ENCODE data around the gene OR5AN1. TPM values are rescaled to one million over a fixed set of nuclear protein-coding genes. Genes with fewer than 3 reads are reported as not detected.

OR5AN1 gene
- total RNA-seq, 2 experiments from 2014 or later, result not detected

DNA sequence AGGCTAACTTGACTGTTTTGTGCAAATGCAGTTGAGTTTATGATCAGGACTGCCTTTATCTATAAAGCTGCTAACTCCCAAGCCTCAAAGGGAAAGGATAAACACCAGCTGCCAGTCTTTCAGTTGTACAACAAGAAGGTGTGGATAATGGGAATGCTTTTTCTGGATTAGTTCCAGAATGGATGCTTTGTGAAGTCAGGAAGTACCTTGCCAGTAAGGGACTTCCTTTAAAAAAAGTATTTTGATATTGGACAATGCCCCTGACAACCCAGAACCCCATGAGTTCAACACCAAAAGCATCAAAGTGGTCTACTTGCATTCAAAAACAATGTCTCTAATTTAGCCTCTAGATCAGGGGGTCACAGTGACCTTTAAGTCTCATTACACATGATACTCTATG lies 35.5 kb downstream of the OR5AN1 start:
- Mint-ChIP-seq H3K9me3 (no peaks in the 10 kb centered on the region), H3K27ac (no peak overlapping the region), H3K27me3 (ENCODE audit: low read depth) (peaks cover 13% of the 10 kb centered on the region), H3K4me3 (no peak overlapping the region), H3K4me1 (ENCODE audit: low read depth) (no peaks in the 10 kb centered on the region), H3K36me3 (ENCODE audit: low read depth) (no peaks in the 10 kb centered on the region)
- no peak for DNase-seq
- intact Hi-C loops (cut with micrococcal nuclease), result no loop called here
- CTCF ChIA-PET, result no interaction called here

DNA sequence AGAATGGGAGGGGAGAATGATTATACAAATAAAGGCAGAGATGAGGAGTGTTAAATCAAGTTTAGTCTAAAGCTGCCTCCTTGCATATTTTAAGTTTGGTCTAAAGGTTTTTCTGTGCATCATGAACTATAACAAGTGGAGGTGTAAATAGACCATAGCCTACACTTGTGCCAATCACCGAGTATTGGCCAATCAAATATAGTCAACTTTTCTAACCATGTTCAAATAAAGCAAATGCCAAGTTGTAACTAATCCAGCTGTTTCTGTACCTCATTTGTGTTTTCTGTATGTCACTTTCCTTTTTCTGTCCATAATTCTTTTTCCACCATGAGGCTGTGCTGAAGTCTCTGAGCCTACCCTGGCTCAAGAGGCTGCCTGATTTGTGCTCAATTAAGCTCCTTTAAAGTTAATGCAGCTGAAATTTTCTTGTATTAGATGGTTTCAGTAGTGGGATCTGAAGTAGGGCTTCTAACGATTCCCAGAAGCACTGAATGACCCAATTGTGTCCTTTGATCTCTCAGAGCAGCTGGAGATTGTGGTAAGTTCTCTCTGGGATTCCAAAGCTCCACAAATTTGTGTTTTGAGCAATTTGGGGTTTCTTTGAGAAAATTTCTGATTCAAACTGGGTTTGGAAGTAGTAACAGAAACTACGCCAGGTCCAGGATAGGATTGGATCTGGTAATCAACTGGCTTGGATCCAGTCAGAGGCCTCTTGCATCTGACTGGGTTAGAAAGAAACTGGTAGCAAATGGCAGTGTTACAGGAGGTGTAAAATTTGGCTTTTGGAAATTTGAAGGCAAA lies 42.0 kb downstream of the OR5AN1 start:
- DNase-seq, result no peak
- intact Hi-C loops (cut with micrococcal nuclease), result no loop called here
- Mint-ChIP-seq H3K27ac (no peak overlapping the region), H3K9me3 (peaks cover 6% of the 10 kb centered on the region), H3K4me1 (ENCODE audit: low read depth) (no peaks in the 10 kb centered on the region), H3K4me3 (no peak overlapping the region), H3K36me3 (ENCODE audit: low read depth) (no peaks in the 10 kb centered on the region), H3K27me3 (ENCODE audit: low read depth) (peaks cover 9% of the 10 kb centered on the region)
- CTCF ChIA-PET, result interaction anchor here (0.6 to 0.7 kb wide), 3 partner anchors 29 to 1375 kb away, joined by 3 to 5 read pairs (median 3); no protein-coding TSS in a partner anchor

DNA sequence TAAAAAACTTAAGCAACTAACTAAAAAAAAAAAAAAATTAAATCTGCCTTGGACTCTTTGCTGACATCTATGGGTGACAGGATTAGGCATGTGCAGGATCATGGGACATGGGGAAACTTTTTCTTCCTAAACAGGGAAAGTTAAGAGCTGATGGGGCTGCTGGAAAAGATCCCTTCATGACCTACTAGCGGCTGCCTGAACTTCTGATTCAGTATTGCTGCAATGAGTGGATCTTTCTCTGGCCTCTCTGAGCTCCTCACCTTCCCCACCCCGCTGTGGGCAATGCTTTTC lies 42.5 kb downstream of the OR5AN1 start:
- H3K27ac Mint-ChIP-seq, result no peak overlapping the region

DNA sequence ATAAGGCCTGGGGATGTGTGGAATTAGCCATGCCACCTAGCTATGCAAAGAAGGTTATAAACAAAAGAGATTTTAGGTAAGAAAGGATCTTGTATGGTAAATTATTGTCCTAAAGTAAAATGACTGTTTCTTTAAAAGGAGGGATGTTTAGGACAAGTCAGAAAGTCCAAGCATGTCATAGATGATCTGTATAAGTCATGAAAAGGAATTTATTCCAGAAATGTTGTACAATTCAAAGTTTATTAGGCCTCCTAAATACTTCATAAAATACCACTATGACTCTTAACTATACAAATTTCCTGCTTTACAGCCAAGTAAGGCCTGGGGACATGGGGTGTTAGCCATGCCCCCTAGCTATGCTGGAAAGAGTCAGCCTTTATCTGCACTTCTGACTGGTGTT lies 44.9 kb downstream of the OR5AN1 start:
- CTCF ChIA-PET, result no interaction called here
- DNase-seq, result no peak
- H3K36me3 Mint-ChIP-seq (ENCODE audit: low read depth), result no peaks in the 10 kb centered on the region
- intact Hi-C loops (cut with micrococcal nuclease), result no loop called here
- no peaks in the 10 kb centered on the region for H3K4me1 Mint-ChIP-seq (ENCODE audit: low read depth)
- peaks cover 8% of the 10 kb centered on the region for H3K9me3 Mint-ChIP-seq
- H3K27me3 Mint-ChIP-seq (ENCODE audit: low read depth), result peaks cover 14% of the 10 kb centered on the region
- H3K4me3 Mint-ChIP-seq, result no peak overlapping the region
- no peak overlapping the region for H3K27ac Mint-ChIP-seq

More for the DNA sequence above, 42.5 kb downstream of the OR5AN1 start:
- DNase-seq, result no peak
- H3K9me3 Mint-ChIP-seq, result peaks cover 6% of the 10 kb centered on the region
- no peaks in the 10 kb centered on the region for H3K36me3 Mint-ChIP-seq (ENCODE audit: low read depth)
- H3K4me1 Mint-ChIP-seq (ENCODE audit: low read depth), result no peaks in the 10 kb centered on the region
- CTCF ChIA-PET, result interaction anchor here (0.6 to 0.7 kb wide), 2 partner anchors 28 to 1374 kb away, joined by 3 to 5 read pairs; no protein-coding TSS in a partner anchor
- intact Hi-C loops (cut with micrococcal nuclease), result no loop called here
- H3K27me3 Mint-ChIP-seq (ENCODE audit: low read depth), result peaks cover 14% of the 10 kb centered on the region
- H3K4me3 Mint-ChIP-seq, result no peak overlapping the region

DNA sequence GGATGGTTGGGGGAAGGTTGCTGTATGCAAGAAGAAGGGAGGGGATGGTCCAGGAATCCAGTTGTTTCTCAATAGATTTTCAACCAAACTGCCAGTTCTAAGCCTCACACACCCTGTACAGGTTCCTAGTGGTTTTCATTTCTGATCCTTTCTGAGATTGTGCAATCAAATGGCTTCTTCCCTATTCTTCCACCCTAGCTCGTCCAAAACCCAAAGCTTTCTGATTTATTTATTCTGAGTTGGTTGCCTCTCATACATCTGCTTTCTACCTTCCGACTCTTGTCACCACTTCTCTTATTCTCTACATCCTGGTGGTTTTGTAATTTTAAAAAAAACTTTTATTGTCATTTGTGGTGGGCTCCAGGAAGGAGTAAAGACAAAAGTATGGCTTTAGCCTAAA lies 55.0 kb downstream of the OR5AN1 start:
- H3K4me1 Mint-ChIP-seq (ENCODE audit: low read depth), result peaks cover 9% of the 10 kb centered on the region
- H3K9me3 Mint-ChIP-seq, result peaks cover 12% of the 10 kb centered on the region
- no peak for DNase-seq
- peaks cover 30% of the 10 kb centered on the region for H3K27me3 Mint-ChIP-seq (ENCODE audit: low read depth)
- intact Hi-C loops (cut with micrococcal nuclease), result no loop called here
- H3K36me3 Mint-ChIP-seq (ENCODE audit: low read depth), result no peaks in the 10 kb centered on the region
- H3K27ac Mint-ChIP-seq, result no peak overlapping the region
- H3K4me3 Mint-ChIP-seq, result no peak overlapping the region
- CTCF ChIA-PET, result no interaction called here

DNA sequence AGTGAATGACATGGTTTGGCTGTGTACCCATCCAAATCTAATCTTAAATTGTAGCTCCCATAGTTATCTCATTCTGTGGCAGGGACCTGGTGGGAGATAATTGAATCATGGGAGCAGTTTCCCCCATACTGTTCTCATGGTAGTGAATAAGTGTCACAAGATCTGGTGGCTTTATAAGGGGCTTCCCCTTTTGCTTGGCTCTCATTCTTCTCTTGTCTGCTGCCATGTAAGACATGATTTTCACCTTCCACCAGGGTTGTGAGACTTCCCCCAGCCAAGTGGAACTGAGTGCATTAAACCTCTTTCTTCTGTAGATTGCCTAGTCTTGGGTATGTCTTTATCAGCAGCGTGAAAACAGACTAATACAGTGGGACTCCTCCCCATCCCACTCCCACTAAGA lies 56.4 kb downstream of the OR5AN1 start:
- no peak for DNase-seq
- H3K4me3 Mint-ChIP-seq, result no peak overlapping the region
- no peak overlapping the region for H3K27ac Mint-ChIP-seq
- CTCF ChIA-PET, result no interaction called here
- peaks cover 4% of the 10 kb centered on the region for H3K9me3 Mint-ChIP-seq
- intact Hi-C loops (cut with micrococcal nuclease), result no loop called here
- H3K27me3 Mint-ChIP-seq (ENCODE audit: low read depth), result peaks cover 30% of the 10 kb centered on the region
- peaks cover 9% of the 10 kb centered on the region for H3K4me1 Mint-ChIP-seq (ENCODE audit: low read depth)
- H3K36me3 Mint-ChIP-seq (ENCODE audit: low read depth), result no peaks in the 10 kb centered on the region

DNA sequence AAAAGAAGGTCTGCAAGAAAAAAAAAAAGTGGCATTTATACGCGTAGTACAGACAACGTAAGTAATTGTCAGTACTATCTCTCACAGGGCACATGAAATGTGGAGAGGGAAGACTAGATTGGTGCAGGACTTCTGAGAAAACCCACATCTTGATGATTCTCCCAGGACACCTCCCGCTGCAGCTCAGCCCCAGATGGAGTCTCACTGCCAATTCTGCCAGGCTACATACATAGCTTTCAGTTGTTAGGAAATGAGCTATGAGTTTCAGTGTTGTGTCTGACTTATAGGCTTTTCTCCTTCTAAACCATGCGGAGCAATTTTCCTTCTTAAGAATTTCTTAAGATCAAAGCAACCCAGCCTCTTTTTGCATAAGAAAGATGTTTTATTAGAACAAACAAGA lies 57.9 kb downstream of the OR5AN1 start:
- peaks cover 9% of the 10 kb centered on the region for H3K4me1 Mint-ChIP-seq (ENCODE audit: low read depth)
- H3K4me3 Mint-ChIP-seq, result no peak overlapping the region
- CTCF ChIA-PET, result no interaction called here
- intact Hi-C loops (cut with micrococcal nuclease), result no loop called here
- H3K9me3 Mint-ChIP-seq, result no peaks in the 10 kb centered on the region
- no peaks in the 10 kb centered on the region for H3K36me3 Mint-ChIP-seq (ENCODE audit: low read depth)
- no peak overlapping the region for H3K27ac Mint-ChIP-seq
- H3K27me3 Mint-ChIP-seq (ENCODE audit: low read depth), result peaks cover 30% of the 10 kb centered on the region
- no peak for DNase-seq

DNA sequence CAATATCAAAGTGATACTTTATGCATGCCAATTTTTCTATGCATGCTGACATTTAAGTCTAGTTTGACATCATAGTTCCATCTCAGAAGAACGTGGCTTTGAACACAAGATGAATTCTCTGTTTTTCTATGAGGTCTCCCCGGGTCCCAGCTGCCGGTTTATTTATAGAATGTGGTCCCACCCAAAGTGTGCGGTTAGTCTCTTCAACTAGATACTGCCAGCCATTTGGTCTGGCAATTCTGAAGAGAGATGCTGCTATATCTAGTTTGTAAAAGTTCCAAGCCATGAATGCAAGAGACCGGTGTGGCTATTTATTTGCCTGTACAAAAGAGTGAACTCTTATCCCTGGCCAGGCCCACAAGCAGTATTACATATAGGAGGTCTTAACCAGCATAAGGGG lies 58.3 kb downstream of the OR5AN1 start:
- Mint-ChIP-seq H3K4me3 (no peak overlapping the region), H3K27me3 (ENCODE audit: low read depth) (peaks cover 30% of the 10 kb centered on the region), H3K27ac (no peak overlapping the region), H3K4me1 (ENCODE audit: low read depth) (peaks cover 9% of the 10 kb centered on the region), H3K9me3 (no peaks in the 10 kb centered on the region), H3K36me3 (ENCODE audit: low read depth) (no peaks in the 10 kb centered on the region)
- intact Hi-C loops (cut with micrococcal nuclease), result no loop called here
- DNase-seq, result no peak
- CTCF ChIA-PET, result no interaction called here

DNA sequence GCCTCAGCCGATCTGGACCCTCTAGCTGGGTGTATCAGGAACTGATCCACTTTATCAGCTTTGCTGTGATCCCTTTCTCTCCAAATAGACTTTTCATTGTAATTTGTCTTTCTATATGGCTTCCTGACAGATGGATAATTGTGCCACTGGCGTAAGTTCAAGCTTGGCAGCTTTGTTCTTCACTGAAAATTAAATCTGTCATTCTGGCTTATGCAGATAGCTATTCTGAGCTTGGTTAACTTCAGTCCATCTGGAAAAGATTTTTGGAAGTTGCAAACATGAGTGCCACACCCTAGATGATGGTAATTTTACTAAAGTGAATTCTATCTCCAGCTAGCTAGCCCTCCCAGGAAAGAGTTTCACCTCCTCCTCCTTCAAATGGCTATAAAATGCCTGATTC lies 59.5 kb downstream of the OR5AN1 start:
- Mint-ChIP-seq H3K27ac (no peak overlapping the region), H3K27me3 (ENCODE audit: low read depth) (peaks cover 22% of the 10 kb centered on the region), H3K4me1 (ENCODE audit: low read depth) (peaks cover 9% of the 10 kb centered on the region), H3K4me3 (no peak overlapping the region), H3K36me3 (ENCODE audit: low read depth) (no peaks in the 10 kb centered on the region), H3K9me3 (no peaks in the 10 kb centered on the region)
- intact Hi-C loops (cut with micrococcal nuclease), result no loop called here
- CTCF ChIA-PET, result interaction anchor here (0.6 to 1.0 kb wide), 2 partner anchors 10 to 170 kb away, joined by 3 read pairs; no protein-coding TSS in a partner anchor
- no peak for DNase-seq

Other genes starting within 250 kb of the OR5AN1 start
- 10 to 100 TPM; 98.3 to 99.4 TPM for gene FAM111A, start 216.0 kb upstream of the OR5AN1 start, total RNA-seq
- gene DTX4, start 186.8 kb upstream of the OR5AN1 start, total RNA-seq, result under 1 TPM; 0.07 to 0.14 TPM
- gene MPEG1, start 146.0 kb upstream of the OR5AN1 start, total RNA-seq, result not detected
- gene OR5A2, start 67.5 kb downstream of the OR5AN1 start, total RNA-seq, result not detected
- not detected for gene OR5A1, start 77.6 kb downstream of the OR5AN1 start, total RNA-seq
- not detected for gene OR4D6, start 98.1 kb downstream of the OR5AN1 start, total RNA-seq
- gene OR4D10, start 114.4 kb downstream of the OR5AN1 start, total RNA-seq, result not detected
- gene OR4D11, start 144.7 kb downstream of the OR5AN1 start, total RNA-seq, result not detected
- not detected for gene OR4D9, start 152.6 kb downstream of the OR5AN1 start, total RNA-seq

All from activated naive CD4-positive, alpha-beta T cell treated with anti-CD3 and anti-CD28 coated beads for 36 hours (primary cell).